Measurements from ENCODE around the gene EDAR. TPM values are rescaled to one million over a fixed set of nuclear protein-coding genes. Genes with fewer than 3 reads are reported as not detected.
A peak's percentile ranks its signal among the peaks of the same experiment; 100 is the strongest.

EDAR gene
- total and polyA plus RNA-seq, 2 donors, result 0.33 to 1.3 TPM

DNA sequence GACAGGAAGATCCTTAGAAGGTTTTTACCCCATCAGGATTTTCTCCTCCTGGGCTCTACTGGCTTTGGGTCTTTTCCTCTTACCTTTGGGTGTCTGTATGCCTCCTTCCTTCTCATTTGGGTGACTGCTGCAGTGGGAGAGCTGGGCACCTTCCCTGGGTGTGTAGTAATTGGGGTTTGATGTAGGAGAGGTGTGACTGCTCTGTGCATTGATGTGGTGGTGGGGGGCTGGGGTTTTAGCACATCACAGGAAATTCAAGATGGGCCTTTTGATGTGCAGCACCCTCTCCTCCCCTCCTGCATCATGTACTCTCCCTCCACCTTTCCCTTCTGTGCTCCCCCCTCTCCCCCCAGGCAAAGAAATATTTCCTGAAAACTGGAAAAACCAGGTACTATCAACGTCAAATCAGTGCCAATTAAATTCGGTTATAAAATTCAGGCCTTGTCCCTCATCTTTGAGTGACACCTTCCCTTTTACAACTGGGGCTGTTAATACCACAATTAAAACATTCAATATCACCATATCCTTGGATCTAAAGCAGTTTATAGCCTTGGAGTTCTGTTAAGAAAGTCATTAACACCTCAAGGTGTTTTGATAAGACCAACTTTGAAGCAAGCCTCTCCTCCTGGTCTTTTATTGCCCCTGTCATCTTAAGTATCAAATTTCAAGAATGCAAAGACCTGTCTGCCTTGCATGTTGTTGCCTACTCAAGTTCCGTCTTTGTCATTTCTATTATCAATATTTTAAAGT lies 23.3 kb downstream of the EDAR start:
- Histone ChIP-seq H3K4me1 (ENCODE audit: control insufficient read depth in 2 of 2, insufficient read depth in 2 of 2, low read length in 2 of 2) (peaks cover 14 to 35% of the 10 kb centered on the region in 2 donors), H3K4me3 (ENCODE audit: low read length in 2 of 2) (no peak overlapping the region), H3K27ac (ENCODE audit: low read depth in 1 of 2, low read length in 1 of 2) (no peak overlapping the region), H3K27me3 (ENCODE audit: control insufficient read depth in 2 of 2, insufficient read depth in 1 of 2, low read length in 1 of 2) (no peaks in the 10 kb centered on the region), H3K9me3 (ENCODE audit: control insufficient read depth in 2 of 2, insufficient read depth in 1 of 2, low read length in 1 of 2) (no peaks in the 10 kb centered on the region), H3K36me3 (ENCODE audit: control insufficient read depth in 2 of 2, insufficient read depth in 2 of 2, low read length in 1 of 2) (no peaks in the 10 kb centered on the region)
- WGBS, result 84% methylated on average over 3 of the region's 3 CpGs
- peak in 4 of 9 donors; percentile 27 to 66 (median 37) for DNase-seq (ENCODE audit: low read depth in 6 of 9, low spot score in 9 of 9)

DNA sequence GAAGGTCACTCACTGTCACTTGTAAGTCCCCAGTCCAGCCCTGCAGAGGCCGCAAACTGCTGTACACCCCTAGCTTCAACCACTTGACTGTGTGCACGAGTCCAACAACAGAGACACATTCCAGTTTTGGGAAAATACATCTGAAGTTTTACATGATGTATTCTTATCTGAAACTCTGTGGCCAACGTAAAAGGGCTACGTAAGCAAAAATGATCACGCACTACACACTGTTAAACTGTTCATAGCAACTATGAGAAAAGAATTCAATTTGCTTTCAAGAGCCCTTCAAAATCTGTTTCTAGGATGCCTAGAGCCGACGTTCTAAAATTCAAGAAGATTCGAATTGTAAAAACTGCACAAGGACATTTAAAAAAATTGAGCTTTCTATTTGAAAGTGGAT lies 26.0 kb downstream of the EDAR start:
- 99% methylated on average over 8 of the region's 8 CpGs for WGBS
- no peaks in the 10 kb centered on the region for H3K27me3 ChIP-seq (ENCODE audit: control insufficient read depth in 2 of 2, insufficient read depth in 1 of 2, low read length in 1 of 2)
- H3K4me3 ChIP-seq (ENCODE audit: low read length in 2 of 2), result no peak overlapping the region
- H3K36me3 ChIP-seq (ENCODE audit: control insufficient read depth in 2 of 2, insufficient read depth in 2 of 2, low read length in 1 of 2), result no peaks in the 10 kb centered on the region
- H3K4me1 ChIP-seq (ENCODE audit: control insufficient read depth in 2 of 2, insufficient read depth in 2 of 2, low read length in 2 of 2), result peaks cover 17 to 40% of the 10 kb centered on the region in 2 donors
- no peak for DNase-seq (ENCODE audit: low read depth in 6 of 9, low spot score in 9 of 9)
- H3K27ac ChIP-seq (ENCODE audit: low read depth in 1 of 2, low read length in 1 of 2), result no peak overlapping the region
- H3K9me3 ChIP-seq (ENCODE audit: control insufficient read depth in 2 of 2, insufficient read depth in 1 of 2, low read length in 1 of 2), result no peaks in the 10 kb centered on the region

DNA sequence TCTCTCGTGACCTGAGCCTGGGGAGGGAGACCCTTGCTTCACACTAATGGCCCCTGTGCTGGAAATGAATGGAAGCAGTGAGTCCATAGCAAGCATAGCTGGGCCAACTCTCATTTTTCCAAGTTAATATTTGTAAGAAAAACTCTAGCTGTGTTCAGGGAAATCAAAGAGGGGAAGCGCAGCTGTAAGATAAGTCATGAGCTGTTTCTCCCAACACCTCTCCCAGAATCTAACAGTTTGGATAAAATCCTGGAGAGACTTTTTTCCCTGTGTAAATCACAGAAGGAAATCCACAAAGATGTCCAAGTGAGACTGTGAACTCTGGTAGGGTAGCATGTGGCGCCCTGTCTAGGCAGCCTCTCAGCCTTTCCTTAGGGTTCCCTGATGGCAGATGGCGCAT lies 27.2 kb downstream of the EDAR start:
- Histone ChIP-seq H3K4me3 (ENCODE audit: low read length in 2 of 2) (no peak overlapping the region), H3K9me3 (ENCODE audit: control insufficient read depth in 2 of 2, insufficient read depth in 1 of 2, low read length in 1 of 2) (no peaks in the 10 kb centered on the region), H3K27ac (ENCODE audit: low read depth in 1 of 2, low read length in 1 of 2) (no peak overlapping the region), H3K36me3 (ENCODE audit: control insufficient read depth in 2 of 2, insufficient read depth in 2 of 2, low read length in 1 of 2) (no peaks in the 10 kb centered on the region), H3K4me1 (ENCODE audit: control insufficient read depth in 2 of 2, insufficient read depth in 2 of 2, low read length in 2 of 2) (peaks cover 19 to 48% of the 10 kb centered on the region in 2 donors), H3K27me3 (ENCODE audit: control insufficient read depth in 2 of 2, insufficient read depth in 1 of 2, low read length in 1 of 2) (no peaks in the 10 kb centered on the region)
- no peak for DNase-seq (ENCODE audit: low read depth in 6 of 9, low spot score in 9 of 9)
- WGBS, result 97% methylated on average over 4 of the region's 4 CpGs

DNA sequence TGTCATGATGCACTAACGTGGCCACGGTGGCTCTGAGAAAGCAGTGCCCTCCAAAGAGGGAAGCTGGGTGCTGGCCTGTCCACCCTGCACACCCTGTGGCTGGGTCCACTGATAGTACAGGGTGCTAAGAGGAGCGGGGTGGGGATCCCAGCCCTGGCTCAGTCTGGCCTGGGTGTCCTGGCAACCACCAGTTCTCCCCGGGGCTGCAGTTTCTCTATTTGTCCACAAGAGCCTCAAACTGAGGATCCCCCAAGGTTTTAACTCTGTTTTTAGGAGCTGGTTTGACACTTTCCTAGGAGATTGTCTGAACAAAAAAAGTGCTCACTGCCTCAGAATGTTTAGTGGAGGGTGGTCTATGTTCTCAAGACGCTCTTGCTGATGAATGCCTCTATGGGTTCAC lies 29.0 kb downstream of the EDAR start:
- Histone ChIP-seq H3K4me1 (ENCODE audit: control insufficient read depth in 2 of 2, insufficient read depth in 2 of 2, low read length in 2 of 2) (peaks cover 10 to 32% of the 10 kb centered on the region in 2 donors), H3K9me3 (ENCODE audit: control insufficient read depth in 2 of 2, insufficient read depth in 1 of 2, low read length in 1 of 2) (no peaks in the 10 kb centered on the region), H3K27me3 (ENCODE audit: control insufficient read depth in 2 of 2, insufficient read depth in 1 of 2, low read length in 1 of 2) (no peaks in the 10 kb centered on the region), H3K27ac (ENCODE audit: low read depth in 1 of 2, low read length in 1 of 2) (no peak overlapping the region), H3K36me3 (ENCODE audit: control insufficient read depth in 2 of 2, insufficient read depth in 2 of 2, low read length in 1 of 2) (no peaks in the 10 kb centered on the region), H3K4me3 (ENCODE audit: low read length in 2 of 2) (no peak overlapping the region)
- 96% methylated on average over 5 of the region's 5 CpGs for WGBS
- no peak for DNase-seq (ENCODE audit: low read depth in 6 of 9, low spot score in 9 of 9)

DNA sequence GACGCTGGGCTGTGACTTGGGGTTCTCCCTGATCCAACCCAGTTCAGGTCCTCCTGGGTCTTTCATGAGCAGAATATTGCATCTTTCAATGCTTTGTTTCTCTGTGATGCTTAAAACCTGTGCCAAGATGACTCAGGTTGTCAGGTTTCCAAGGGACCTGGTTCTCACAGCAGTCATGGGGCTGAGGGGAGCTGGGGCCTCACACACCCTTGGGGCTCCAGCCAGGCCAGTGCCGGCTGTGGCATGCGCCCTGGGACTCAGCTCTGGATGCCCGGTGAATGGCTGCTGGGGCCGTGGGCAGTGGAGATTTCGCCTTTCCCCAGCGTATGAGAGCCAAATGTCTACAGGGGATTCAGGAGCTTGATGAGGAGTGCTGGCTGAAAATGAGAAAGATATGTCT lies 29.6 kb downstream of the EDAR start:
- 84% methylated on average over 7 of the region's 7 CpGs for WGBS
- H3K27ac ChIP-seq (ENCODE audit: low read depth in 1 of 2, low read length in 1 of 2), result no peak overlapping the region

DNA sequence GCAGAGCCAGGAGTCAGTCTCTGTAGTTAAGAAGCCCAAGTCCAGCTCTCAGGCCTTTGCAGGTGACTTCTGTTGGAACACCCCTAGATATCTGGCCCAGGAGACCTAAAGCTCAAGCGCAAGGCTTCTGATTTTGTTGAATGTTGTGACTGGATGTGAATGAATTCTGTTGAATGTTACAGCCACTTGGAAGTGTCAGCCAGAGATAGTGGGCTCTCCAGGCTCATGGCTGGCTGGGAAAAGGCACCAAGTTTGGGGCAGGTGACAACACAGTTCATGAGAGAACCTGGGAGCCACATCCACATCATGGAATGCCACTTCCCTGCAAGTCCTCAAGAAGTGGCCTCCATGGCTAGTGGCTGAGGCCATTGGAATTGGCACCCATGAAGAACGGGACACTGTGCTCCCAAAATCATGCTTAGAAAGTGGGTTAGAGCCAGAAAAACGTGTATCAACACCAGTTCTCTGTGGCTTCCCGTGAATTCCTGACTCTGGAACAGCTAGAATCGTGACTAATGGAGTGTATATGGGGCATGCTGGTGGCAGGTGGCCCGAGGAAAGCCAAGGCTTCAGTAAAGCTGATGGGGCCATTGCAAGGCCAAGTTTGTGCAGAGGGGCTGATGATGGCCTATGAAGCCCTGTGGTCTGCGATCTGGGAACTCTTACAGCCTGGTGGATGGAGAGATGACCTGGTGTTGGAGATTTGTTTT lies 30.2 kb downstream of the EDAR start:
- DNase-seq (ENCODE audit: low read depth in 6 of 9, low spot score in 9 of 9), result no peak
- Histone ChIP-seq H3K4me3 (ENCODE audit: low read length in 2 of 2) (no peak overlapping the region), H3K27me3 (ENCODE audit: control insufficient read depth in 2 of 2, insufficient read depth in 1 of 2, low read length in 1 of 2) (no peaks in the 10 kb centered on the region), H3K9me3 (ENCODE audit: control insufficient read depth in 2 of 2, insufficient read depth in 1 of 2, low read length in 1 of 2) (no peaks in the 10 kb centered on the region), H3K27ac (ENCODE audit: low read depth in 1 of 2, low read length in 1 of 2) (no peak overlapping the region), H3K4me1 (ENCODE audit: control insufficient read depth in 2 of 2, insufficient read depth in 2 of 2, low read length in 2 of 2) (peaks cover 5 to 23% of the 10 kb centered on the region in 2 donors), H3K36me3 (ENCODE audit: control insufficient read depth in 2 of 2, insufficient read depth in 2 of 2, low read length in 1 of 2) (no peaks in the 10 kb centered on the region)
- 79% methylated on average over 7 of the region's 7 CpGs for WGBS

More for the DNA sequence above, 29.6 kb downstream of the EDAR start:
- peaks cover 8 to 29% of the 10 kb centered on the region in 2 donors for H3K4me1 ChIP-seq (ENCODE audit: control insufficient read depth in 2 of 2, insufficient read depth in 2 of 2, low read length in 2 of 2)
- no peaks in the 10 kb centered on the region for H3K9me3 ChIP-seq (ENCODE audit: control insufficient read depth in 2 of 2, insufficient read depth in 1 of 2, low read length in 1 of 2)
- H3K27me3 ChIP-seq (ENCODE audit: control insufficient read depth in 2 of 2, insufficient read depth in 1 of 2, low read length in 1 of 2), result no peaks in the 10 kb centered on the region
- DNase-seq (ENCODE audit: low read depth in 6 of 9, low spot score in 9 of 9), result no peak
- H3K36me3 ChIP-seq (ENCODE audit: control insufficient read depth in 2 of 2, insufficient read depth in 2 of 2, low read length in 1 of 2), result no peaks in the 10 kb centered on the region
- no peak overlapping the region for H3K4me3 ChIP-seq (ENCODE audit: low read length in 2 of 2)

DNA sequence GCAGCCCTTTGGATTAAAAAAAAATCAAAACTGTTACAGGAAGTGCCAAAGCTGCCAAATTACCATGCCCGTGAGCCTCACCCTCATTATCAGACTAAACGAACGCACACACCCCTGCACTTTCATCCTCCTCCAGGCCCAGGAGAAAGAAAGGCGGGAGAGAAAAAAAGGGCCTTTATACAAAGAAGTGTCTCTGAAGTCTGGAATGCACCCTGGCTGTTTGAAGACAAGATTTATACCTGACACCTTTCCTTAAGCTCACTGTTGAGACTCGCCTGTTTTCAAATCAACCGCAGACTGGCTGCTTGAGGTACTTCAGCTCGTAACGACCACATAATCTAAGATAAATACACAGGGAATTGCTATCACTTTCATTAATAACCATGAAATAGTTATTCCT lies 31.0 kb downstream of the EDAR start:
- no peaks in the 10 kb centered on the region for H3K27me3 ChIP-seq (ENCODE audit: control insufficient read depth in 2 of 2, insufficient read depth in 1 of 2, low read length in 1 of 2)
- H3K4me3 ChIP-seq (ENCODE audit: low read length in 2 of 2), result no peak overlapping the region
- no peak overlapping the region for H3K27ac ChIP-seq (ENCODE audit: low read depth in 1 of 2, low read length in 1 of 2)
- 51% methylated on average over 8 of the region's 8 CpGs for WGBS
- H3K4me1 ChIP-seq (ENCODE audit: control insufficient read depth in 2 of 2, insufficient read depth in 2 of 2, low read length in 2 of 2), result peaks cover 5 to 23% of the 10 kb centered on the region in 2 donors
- DNase-seq (ENCODE audit: low read depth in 6 of 9, low spot score in 9 of 9), result peak in 2 of 9 donors; percentile 19 to 50
- H3K9me3 ChIP-seq (ENCODE audit: control insufficient read depth in 2 of 2, insufficient read depth in 1 of 2, low read length in 1 of 2), result peaks cover 0 to 3% of the 10 kb centered on the region in 2 donors
- no peaks in the 10 kb centered on the region for H3K36me3 ChIP-seq (ENCODE audit: control insufficient read depth in 2 of 2, insufficient read depth in 2 of 2, low read length in 1 of 2)

DNA sequence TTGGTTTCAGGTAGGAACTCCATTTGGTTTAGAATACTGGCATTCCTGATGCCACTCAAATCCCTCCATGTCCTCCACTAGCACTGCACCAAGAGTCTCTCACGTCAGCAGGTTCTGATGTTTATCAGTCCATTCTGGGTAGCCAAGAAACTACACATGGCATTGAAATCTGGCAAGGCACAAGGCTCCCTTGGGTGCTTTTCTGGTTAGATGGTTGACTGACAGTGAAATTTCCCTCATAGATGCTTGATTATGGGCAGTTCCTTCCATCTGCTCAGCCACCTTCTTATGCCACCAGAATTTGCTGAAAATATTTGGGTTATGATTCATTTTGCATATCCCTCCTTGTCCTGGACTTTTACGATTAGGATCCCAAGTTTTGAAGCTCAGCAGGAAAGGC lies 32.6 kb downstream of the EDAR start:
- H3K36me3 ChIP-seq (ENCODE audit: control insufficient read depth in 2 of 2, insufficient read depth in 2 of 2, low read length in 1 of 2), result no peaks in the 10 kb centered on the region
- peaks cover 0 to 4% of the 10 kb centered on the region in 2 donors for H3K9me3 ChIP-seq (ENCODE audit: control insufficient read depth in 2 of 2, insufficient read depth in 1 of 2, low read length in 1 of 2)
- 97% methylated on average over 2 of the region's 2 CpGs for WGBS
- peaks cover 5 to 23% of the 10 kb centered on the region in 2 donors for H3K4me1 ChIP-seq (ENCODE audit: control insufficient read depth in 2 of 2, insufficient read depth in 2 of 2, low read length in 2 of 2)
- no peak overlapping the region for H3K27ac ChIP-seq (ENCODE audit: low read depth in 1 of 2, low read length in 1 of 2)
- no peak for DNase-seq (ENCODE audit: low read depth in 6 of 9, low spot score in 9 of 9)
- no peak overlapping the region for H3K4me3 ChIP-seq (ENCODE audit: low read length in 2 of 2)
- no peaks in the 10 kb centered on the region for H3K27me3 ChIP-seq (ENCODE audit: control insufficient read depth in 2 of 2, insufficient read depth in 1 of 2, low read length in 1 of 2)

DNA sequence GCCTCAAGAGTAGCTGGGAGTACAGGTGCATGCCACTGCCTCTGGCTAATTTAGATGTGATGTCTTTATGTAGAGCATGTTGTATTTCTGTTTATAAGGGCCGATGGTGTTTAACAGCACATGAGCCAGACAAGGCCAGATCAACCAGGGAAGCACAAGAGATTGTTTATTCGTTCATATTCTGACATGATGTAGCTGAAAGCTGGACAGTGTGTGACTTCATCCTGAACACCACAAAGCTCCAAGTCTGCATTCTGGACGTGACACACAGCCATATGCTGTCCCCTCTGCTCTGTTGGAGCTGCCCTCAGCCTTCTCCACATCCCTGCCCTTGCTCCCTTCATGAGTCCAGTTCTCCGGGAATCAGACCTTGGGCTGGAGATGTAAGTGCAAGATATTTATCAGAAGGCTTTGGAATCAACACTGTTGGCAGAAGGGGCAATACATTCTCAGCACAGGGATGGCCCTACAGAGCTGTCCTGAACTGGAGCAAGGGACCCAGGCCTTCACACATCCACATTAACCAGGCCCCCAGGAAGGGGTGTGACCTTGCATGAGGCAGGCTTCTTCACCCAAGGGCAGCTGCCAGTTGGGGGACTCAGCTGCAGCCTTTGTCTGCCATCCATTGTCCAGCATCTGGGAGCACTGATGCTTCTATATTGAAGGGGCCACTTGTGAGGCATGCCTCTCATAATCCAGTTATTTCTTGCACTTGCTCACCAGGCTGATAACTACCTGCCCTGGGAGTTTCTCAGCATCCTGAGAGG lies 38.5 kb downstream of the EDAR start:
- no peaks in the 10 kb centered on the region for H3K27me3 ChIP-seq (ENCODE audit: control insufficient read depth in 2 of 2, insufficient read depth in 1 of 2, low read length in 1 of 2)
- no peaks in the 10 kb centered on the region for H3K4me1 ChIP-seq (ENCODE audit: control insufficient read depth in 2 of 2, insufficient read depth in 2 of 2, low read length in 2 of 2)
- H3K9me3 ChIP-seq (ENCODE audit: control insufficient read depth in 2 of 2, insufficient read depth in 1 of 2, low read length in 1 of 2), result peaks cover 6 to 29% of the 10 kb centered on the region in 2 donors
- H3K4me3 ChIP-seq (ENCODE audit: low read length in 2 of 2), result no peak overlapping the region
- DNase-seq (ENCODE audit: low read depth in 6 of 9, low spot score in 9 of 9), result no peak
- no peaks in the 10 kb centered on the region for H3K36me3 ChIP-seq (ENCODE audit: control insufficient read depth in 2 of 2, insufficient read depth in 2 of 2, low read length in 1 of 2)
- WGBS, result 91% methylated on average over 4 of the region's 4 CpGs
- H3K27ac ChIP-seq (ENCODE audit: low read depth in 1 of 2, low read length in 1 of 2), result no peak overlapping the region
